HG02610 (cell line): Measurements from ENCODE around the gene HSD17B12.
"Not testable (repeated sequence)": the region's sequence is repeated elsewhere in the genome, so short reads cannot be mapped to it uniquely, and the experiment has no call there.

Experiments
- ATAC-seq: cut with Tn5 transposase; IDR thresholded peaks from one replicate; pipeline ENCODE4 v1.9.1; 2021; ENCODE audit warnings: mild to moderate bottlenecking, moderate library complexity; ENCODE audit not compliant: unreplicated experiment

Gene HSD17B12

GRCh38 chr11:43680521-43681400 lies at the start of gene HSD17B12:
Gene HSD17B12, plus strand, starts transcription at chr11:43680738. Its CDS starts 90 bp downstream, at chr11:43680828.
- peak; percentile 99 for ATAC-seq

GRCh38 chr11:43631732-43632131 lies 48.8 kb upstream of the HSD17B12 start:
- ATAC-seq: no peak

GRCh38 chr11:43632181-43632580 lies 48.4 kb upstream of the HSD17B12 start:
- no peak for ATAC-seq

- no peak for ATAC-seq
Observed at GRCh38 chr11:43638717-43639116, 41.8 kb upstream of the HSD17B12 start.

GRCh38 chr11:43639224-43639623 lies 41.3 kb upstream of the HSD17B12 start:
- no peak for ATAC-seq

GRCh38 chr11:43639920-43640319 lies 40.6 kb upstream of the HSD17B12 start:
- ATAC-seq: no peak

GRCh38 chr11:43643898-43644620 lies 36.5 kb upstream of the HSD17B12 start:
- ATAC-seq: peak; percentile 99

- no peak for ATAC-seq
Observed at GRCh38 chr11:43644621-43645299, 35.8 kb upstream of the HSD17B12 start.

GRCh38 chr11:43646767-43647166 lies 33.8 kb upstream of the HSD17B12 start:
- no peak for ATAC-seq

GRCh38 chr11:43648888-43649287 lies 31.6 kb upstream of the HSD17B12 start:
- ATAC-seq: no peak

GRCh38 chr11:43649501-43649900 lies 31.0 kb upstream of the HSD17B12 start:
- no peak for ATAC-seq

- ATAC-seq: no peak
Observed at GRCh38 chr11:43649921-43650320, 30.6 kb upstream of the HSD17B12 start.

GRCh38 chr11:43663018-43663417 lies 17.5 kb upstream of the HSD17B12 start:
- ATAC-seq: not testable (repeated sequence)

- no peak for ATAC-seq
Observed at GRCh38 chr11:43664295-43664694, 16.2 kb upstream of the HSD17B12 start.

- ATAC-seq: not testable (repeated sequence)
Observed at GRCh38 chr11:43671284-43671683, 9.3 kb upstream of the HSD17B12 start.

GRCh38 chr11:43674560-43674959 lies 6.0 kb upstream of the HSD17B12 start:
- ATAC-seq: no peak

GRCh38 chr11:43676933-43677332 lies 3.6 kb upstream of the HSD17B12 start:
- no peak for ATAC-seq

- no peak for ATAC-seq
Observed at GRCh38 chr11:43681401-43681942, 934 bp downstream of the HSD17B12 start.

GRCh38 chr11:43682081-43682480 lies 1.5 kb downstream of the HSD17B12 start:
- ATAC-seq: not testable (repeated sequence)

- no peak for ATAC-seq
Observed at GRCh38 chr11:43685440-43685839, 4.9 kb downstream of the HSD17B12 start.

GRCh38 chr11:43686207-43686606 lies 5.7 kb downstream of the HSD17B12 start:
- no peak for ATAC-seq
